ENCODE data around the gene TPGS1. TPM values are rescaled to one million over a fixed set of nuclear protein-coding genes. Genes with fewer than 3 reads are reported as not detected.

Gene TPGS1, protein sequence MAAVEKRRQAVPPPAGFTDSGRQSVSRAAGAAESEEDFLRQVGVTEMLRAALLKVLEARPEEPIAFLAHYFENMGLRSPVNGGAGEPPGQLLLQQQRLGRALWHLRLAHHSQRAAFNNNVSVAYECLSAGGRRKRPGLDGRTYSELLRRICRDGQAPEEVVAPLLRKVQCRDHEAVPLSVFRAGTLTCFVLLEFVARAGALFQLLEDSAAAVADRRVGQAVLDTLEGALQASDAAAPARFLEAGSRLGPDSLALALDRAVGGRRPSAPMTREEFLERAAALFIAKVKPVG
- total RNA-seq (10 to 100 TPM; 18.0 to 18.2 TPM), polyA plus RNA-seq (ENCODE audit: insufficient read length in 6 of 6) (10 to 100 TPM in 1 of 6 donors, 1 to 10 TPM in 5; 3.5 to 10.2 (median 6.7) TPM)
- long read RNA-seq, donor 1, transcript TPGS1-201 (2 exons, 1,114 nt), result major isoform, 17 of 25 reads
- long read RNA-seq, donor 1, transcript TPGS1-202 (1 exons, 2,873 nt), result minor isoform, 8 of 25 reads
- long read RNA-seq, donor 1, partial matches to known transcripts, result 0 of 25 reads
- long read RNA-seq, donor 1, other reads (novel, unspliced or antisense), result 0 of 25 reads
- long read RNA-seq, donor 2, transcript TPGS1-201 (2 exons, 1,114 nt), result major isoform, 15 of 20 reads
- long read RNA-seq, donor 2, partial matches to known transcripts, result 5 of 20 reads
- long read RNA-seq, donor 2, other reads (novel, unspliced or antisense), result 0 of 20 reads
- long read RNA-seq, donor 3, transcript TPGS1-201 (2 exons, 1,114 nt), result major isoform, 19 of 19 reads
- long read RNA-seq, donor 3, partial matches to known transcripts, result 0 of 19 reads
- long read RNA-seq, donor 3, other reads (novel, unspliced or antisense), result 0 of 19 reads
- long read RNA-seq, donor 4, transcript TPGS1-201 (2 exons, 1,114 nt), result major isoform, 19 of 22 reads
- long read RNA-seq, donor 4, partial matches to known transcripts, result 0 of 22 reads
- long read RNA-seq, donor 4, other reads (novel, unspliced or antisense), result 3 of 22 reads
- long read RNA-seq, donor 5, transcript TPGS1-201 (2 exons, 1,114 nt), result major isoform, 8 of 18 reads
- long read RNA-seq, donor 5, partial matches to known transcripts, result 6 of 18 reads
- long read RNA-seq, donor 5, other reads (novel, unspliced or antisense), result 0 of 18 reads
- long read RNA-seq, donor 6, transcript TPGS1-201 (2 exons, 1,114 nt), result major isoform, 16 of 18 reads
- long read RNA-seq, donor 6, partial matches to known transcripts, result 0 of 18 reads
- long read RNA-seq, donor 6, other reads (novel, unspliced or antisense), result 0 of 18 reads
- long read RNA-seq, donor 7, transcript TPGS1-201 (2 exons, 1,114 nt), result major isoform, 8 of 9 reads
- long read RNA-seq, donor 7, partial matches to known transcripts, result 0 of 9 reads
- long read RNA-seq, donor 7, other reads (novel, unspliced or antisense), result 0 of 9 reads
- long read RNA-seq, donor 8, transcript TPGS1-201 (2 exons, 1,114 nt), result major isoform, 9 of 13 reads
- long read RNA-seq, donor 8, partial matches to known transcripts, result 0 of 13 reads
- long read RNA-seq, donor 8, other reads (novel, unspliced or antisense), result 0 of 13 reads
- long read RNA-seq, donor 9, result 0 reads
- long read RNA-seq, donor 10, transcript TPGS1-201 (2 exons, 1,114 nt), result major isoform, 33 of 34 reads
- long read RNA-seq, donor 10, partial matches to known transcripts, result 0 of 34 reads
- long read RNA-seq, donor 10, other reads (novel, unspliced or antisense), result 1 of 34 reads
- long read RNA-seq, donor 11, result 0 reads
- long read RNA-seq, donor 12, transcript TPGS1-201 (2 exons, 1,114 nt), result major isoform, 6 of 7 reads
- long read RNA-seq, donor 12, partial matches to known transcripts, result 0 of 7 reads
- long read RNA-seq, donor 12, other reads (novel, unspliced or antisense), result 0 of 7 reads

DNA sequence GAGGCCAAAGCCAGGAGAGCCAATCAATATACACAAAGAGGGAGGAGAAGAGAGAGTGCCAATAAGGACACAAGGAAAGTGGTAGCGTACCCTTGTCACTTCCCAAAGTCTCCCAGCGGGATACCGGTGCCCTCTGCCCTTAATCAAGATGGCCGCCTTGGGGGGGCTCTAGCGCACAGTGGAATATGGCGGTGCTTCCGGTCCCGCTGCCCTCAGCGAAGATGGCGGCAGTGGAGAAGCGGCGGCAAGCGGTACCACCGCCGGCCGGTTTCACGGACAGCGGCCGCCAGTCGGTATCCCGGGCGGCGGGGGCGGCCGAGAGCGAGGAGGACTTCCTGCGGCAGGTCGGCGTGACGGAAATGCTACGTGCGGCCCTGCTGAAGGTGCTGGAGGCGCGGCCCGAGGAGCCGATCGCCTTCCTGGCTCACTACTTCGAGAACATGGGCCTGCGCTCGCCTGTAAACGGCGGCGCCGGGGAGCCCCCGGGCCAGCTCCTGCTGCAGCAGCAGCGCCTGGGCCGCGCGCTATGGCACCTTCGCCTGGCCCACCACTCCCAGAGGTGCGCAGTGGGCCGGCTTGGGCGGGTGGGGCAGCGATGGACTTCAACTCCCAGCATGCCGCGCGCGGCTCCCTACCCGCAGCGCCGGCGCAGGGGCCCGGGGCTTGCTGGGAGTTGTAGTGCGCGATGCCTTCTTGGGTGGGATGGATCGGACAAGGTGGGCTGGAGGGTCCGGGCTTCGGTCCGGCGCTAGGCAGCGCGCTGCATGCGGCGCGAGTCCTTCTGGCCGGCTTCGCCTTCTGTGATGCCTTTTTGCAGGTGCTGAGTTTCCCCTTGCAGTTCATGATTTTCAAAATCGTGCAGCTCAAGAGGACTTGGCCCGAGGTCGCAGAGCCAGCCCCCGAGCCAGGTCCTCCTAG lies at the start of gene TPGS1:
Gene TPGS1, plus strand, starts transcription at position 212 of the 918 bp plus-strand sequence. Its CDS starts 10 bp downstream, at position 222.
- intact Hi-C loops (cut with DNase I), result no loop called here
- TF ChIP-seq, protein P1, sequence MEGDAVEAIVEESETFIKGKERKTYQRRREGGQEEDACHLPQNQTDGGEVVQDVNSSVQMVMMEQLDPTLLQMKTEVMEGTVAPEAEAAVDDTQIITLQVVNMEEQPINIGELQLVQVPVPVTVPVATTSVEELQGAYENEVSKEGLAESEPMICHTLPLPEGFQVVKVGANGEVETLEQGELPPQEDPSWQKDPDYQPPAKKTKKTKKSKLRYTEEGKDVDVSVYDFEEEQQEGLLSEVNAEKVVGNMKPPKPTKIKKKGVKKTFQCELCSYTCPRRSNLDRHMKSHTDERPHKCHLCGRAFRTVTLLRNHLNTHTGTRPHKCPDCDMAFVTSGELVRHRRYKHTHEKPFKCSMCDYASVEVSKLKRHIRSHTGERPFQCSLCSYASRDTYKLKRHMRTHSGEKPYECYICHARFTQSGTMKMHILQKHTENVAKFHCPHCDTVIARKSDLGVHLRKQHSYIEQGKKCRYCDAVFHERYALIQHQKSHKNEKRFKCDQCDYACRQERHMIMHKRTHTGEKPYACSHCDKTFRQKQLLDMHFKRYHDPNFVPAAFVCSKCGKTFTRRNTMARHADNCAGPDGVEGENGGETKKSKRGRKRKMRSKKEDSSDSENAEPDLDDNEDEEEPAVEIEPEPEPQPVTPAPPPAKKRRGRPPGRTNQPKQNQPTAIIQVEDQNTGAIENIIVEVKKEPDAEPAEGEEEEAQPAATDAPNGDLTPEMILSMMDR (IDR thresholded peaks at IDR 0.05), result no peak
- peaks cover 0 to 8% of the 10 kb centered on the region in 2 donors for H3K36me3 ChIP-seq

DNA sequence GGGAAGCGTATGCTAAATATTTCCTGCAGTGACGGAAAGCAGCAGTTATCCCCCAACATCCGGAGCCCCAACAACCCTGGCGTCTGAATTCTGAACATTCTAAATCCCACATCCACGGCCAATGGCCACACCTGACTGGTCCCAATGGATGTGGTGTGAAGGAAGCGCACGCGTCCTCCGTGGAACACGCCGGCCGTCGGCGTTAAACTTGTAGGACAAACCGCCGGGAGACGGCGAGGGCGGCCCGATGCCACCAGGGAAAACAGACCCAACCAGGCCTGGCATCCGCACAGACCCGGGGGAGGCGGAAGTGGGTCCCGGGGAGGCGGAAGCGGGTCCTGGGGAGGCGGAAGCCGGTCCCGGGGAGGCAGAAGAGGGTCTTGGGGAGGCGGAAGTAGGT lies 49.7 kb upstream of the TPGS1 start:
- intact Hi-C loops (cut with DNase I), result no loop called here
- peaks cover 0 to 29% of the 10 kb centered on the region in 2 donors for H3K27me3 ChIP-seq
- peaks cover 0 to 22% of the 10 kb centered on the region in 2 donors for H3K4me1 ChIP-seq
- ATAC-seq (no peak), DNase-seq (peak in 1 of 4 donors; percentile 79)
- H3K9me3 ChIP-seq, result no peaks in the 10 kb centered on the region
- no peak overlapping the region for H3K27ac ChIP-seq
- no peaks in the 10 kb centered on the region for H3K36me3 ChIP-seq
- TF ChIP-seq, protein P1 (IDR thresholded peaks at IDR 0.05), result no peak
- no peak overlapping the region for H3K4me3 ChIP-seq

More for the DNA sequence above, at the start of gene TPGS1:
- peak within 1 kb of the TSS; percentile 88 to 98 for H3K27ac ChIP-seq
- DNase-seq (peak in 3 of 4 donors; percentile 72 to 95 (median 78)), ATAC-seq (peak; percentile 91)
- no peaks in the 10 kb centered on the region for H3K27me3 ChIP-seq
- H3K9me3 ChIP-seq, result no peaks in the 10 kb centered on the region
- H3K4me3 ChIP-seq, result peak within 1 kb of the TSS; percentile 98 to 100
- H3K4me1 ChIP-seq, result peaks cover 9 to 46% of the 10 kb centered on the region in 2 donors

DNA sequence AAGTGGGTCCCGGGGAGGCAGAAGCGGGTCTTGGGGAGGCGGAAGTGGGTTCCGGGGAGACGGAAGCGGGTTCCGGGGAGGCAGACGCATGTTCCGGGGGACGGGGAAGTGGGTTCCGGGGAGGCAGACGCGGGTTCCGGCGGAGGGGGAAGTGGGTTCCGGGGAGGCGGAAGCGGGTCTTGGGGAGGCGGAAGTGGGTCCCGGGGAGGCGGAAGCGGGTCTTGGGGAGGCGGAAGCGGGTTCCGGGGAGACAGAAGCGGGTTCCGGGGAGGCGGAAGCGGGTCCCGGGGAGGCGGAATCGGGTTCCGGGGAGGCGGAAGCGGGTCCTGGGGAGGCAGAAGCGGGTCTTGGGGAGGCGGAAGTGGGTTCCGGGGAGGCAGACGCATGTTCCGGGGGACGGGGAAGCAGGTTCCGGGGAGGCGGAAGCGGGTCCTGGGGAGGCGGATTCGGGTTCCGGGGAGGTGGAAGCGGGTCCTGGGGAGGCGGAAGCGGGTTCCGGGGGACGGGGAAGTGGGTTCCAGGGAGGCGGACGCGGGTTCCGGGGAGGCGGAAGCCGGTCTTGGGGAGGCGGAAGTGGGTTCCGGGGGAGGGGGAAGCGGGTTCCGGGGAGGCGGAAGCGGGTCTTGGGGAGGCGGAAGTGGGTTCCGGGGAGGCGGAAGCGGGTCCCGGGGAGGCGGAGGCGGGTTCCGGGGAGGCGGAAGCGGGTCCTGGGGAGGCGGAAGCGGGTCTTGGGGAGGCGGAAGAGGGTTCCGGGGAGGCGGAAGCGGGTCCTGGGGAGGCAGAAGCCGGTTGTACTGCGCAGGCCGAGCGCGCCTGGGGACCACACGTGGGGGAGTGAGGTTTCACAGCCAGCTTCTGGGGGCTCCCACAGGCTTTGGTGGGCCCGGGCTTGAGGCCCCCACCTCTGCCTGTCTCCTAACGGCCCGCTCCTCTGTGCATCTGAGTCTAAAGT lies 48.9 kb upstream of the TPGS1 start:
- TF ChIP-seq, protein P1 (IDR thresholded peaks at IDR 0.05), result no peak
- Histone ChIP-seq H3K9me3 (no peaks in the 10 kb centered on the region), H3K27me3 (peaks cover 0 to 37% of the 10 kb centered on the region in 2 donors), H3K36me3 (no peaks in the 10 kb centered on the region), H3K4me1 (peaks cover 0 to 22% of the 10 kb centered on the region in 2 donors), H3K4me3 (no peak overlapping the region), H3K27ac (no peak overlapping the region)
- intact Hi-C loops (cut with DNase I), result no loop called here
- DNase-seq, result peak in 1 of 4 donors; percentile 79
- no peak for ATAC-seq

Measured in left lung (tissue), 14 donors.